ENCODE data around the gene STX3. TPM values are rescaled to one million over a fixed set of nuclear protein-coding genes. Genes with fewer than 3 reads are reported as not detected.

Gene STX3
- total RNA-seq, 1 donor from 2014 or later, result 52.4 TPM

- Mint-ChIP-seq H3K36me3 (no peaks in the 10 kb centered on the region), H3K27ac (no peak overlapping the region)
- DNase-seq (ENCODE audit: low spot score), result no peak
Measured at GRCh38 chr11:59785818-59786217, 30.6 kb downstream of the STX3 start.

DNA sequence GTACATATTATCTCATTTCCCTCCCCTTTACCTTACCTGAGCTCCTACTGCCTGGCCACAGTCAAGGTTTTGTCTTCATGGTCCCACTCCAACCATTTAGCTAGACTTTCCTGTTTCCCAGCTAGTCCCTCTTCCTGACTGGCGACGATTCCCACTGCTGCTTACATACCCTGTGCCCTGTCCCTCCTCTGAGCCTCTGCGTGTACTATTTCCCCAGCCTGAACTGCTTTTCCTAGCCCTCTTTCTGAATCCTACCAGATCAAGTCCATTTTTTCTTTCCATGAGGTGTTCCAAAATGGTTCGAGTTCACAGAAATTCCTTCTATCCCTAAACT is 32.0 kb downstream of the STX3 start:
- no peak for DNase-seq (ENCODE audit: low spot score)
- Histone ChIP-seq H3K36me3 (no peaks in the 10 kb centered on the region), H3K9ac (no peak overlapping the region), H4K20me1 (ENCODE audit: low read depth) (no peaks in the 10 kb centered on the region), H3K9me3 (ENCODE audit: low read depth) (no peaks in the 10 kb centered on the region), H2AFZ (replicated peaks) (no peak overlapping the region), H3K27me3 (no peaks in the 10 kb centered on the region), H3K4me1 (no peaks in the 10 kb centered on the region), H3K79me2 (ENCODE audit: low read depth) (no peaks in the 10 kb centered on the region), H3K27ac (no peak overlapping the region), H3K4me2 (no peak overlapping the region), H3K4me3 (no peak overlapping the region), H3F3A (ENCODE audit: low read depth) (no peaks in the 10 kb centered on the region)
- TF ChIP-seq, protein P1, sequence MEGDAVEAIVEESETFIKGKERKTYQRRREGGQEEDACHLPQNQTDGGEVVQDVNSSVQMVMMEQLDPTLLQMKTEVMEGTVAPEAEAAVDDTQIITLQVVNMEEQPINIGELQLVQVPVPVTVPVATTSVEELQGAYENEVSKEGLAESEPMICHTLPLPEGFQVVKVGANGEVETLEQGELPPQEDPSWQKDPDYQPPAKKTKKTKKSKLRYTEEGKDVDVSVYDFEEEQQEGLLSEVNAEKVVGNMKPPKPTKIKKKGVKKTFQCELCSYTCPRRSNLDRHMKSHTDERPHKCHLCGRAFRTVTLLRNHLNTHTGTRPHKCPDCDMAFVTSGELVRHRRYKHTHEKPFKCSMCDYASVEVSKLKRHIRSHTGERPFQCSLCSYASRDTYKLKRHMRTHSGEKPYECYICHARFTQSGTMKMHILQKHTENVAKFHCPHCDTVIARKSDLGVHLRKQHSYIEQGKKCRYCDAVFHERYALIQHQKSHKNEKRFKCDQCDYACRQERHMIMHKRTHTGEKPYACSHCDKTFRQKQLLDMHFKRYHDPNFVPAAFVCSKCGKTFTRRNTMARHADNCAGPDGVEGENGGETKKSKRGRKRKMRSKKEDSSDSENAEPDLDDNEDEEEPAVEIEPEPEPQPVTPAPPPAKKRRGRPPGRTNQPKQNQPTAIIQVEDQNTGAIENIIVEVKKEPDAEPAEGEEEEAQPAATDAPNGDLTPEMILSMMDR (IDR thresholded peaks at IDR 0.05), result no peak
- TF ChIP-seq EZH2 (IDR thresholded peaks at IDR 0.05), result no peak
- no peak for TF ChIP-seq EZH2phosphoT487 (IDR thresholded peaks at IDR 0.05)
- Mint-ChIP-seq H3K36me3 (no peaks in the 10 kb centered on the region), H3K27me3 (ENCODE audit: insufficient read depth, low read depth) (no peaks in the 10 kb centered on the region), H3K27ac (no peak overlapping the region), H3K4me3 (no peak overlapping the region), H3K4me1 (no peaks in the 10 kb centered on the region), H3K9me3 (peaks cover 3% of the 10 kb centered on the region)

More at GRCh38 chr11:59785818-59786217, 30.6 kb downstream of the STX3 start:
- no peaks in the 10 kb centered on the region for H3F3A ChIP-seq (ENCODE audit: low read depth)
- no peak overlapping the region for H3K27ac ChIP-seq
- H3K4me1 ChIP-seq, result no peaks in the 10 kb centered on the region
- no peaks in the 10 kb centered on the region for H3K4me1 Mint-ChIP-seq
- H3K9ac ChIP-seq, result no peak overlapping the region
- H3K4me2 ChIP-seq, result no peak overlapping the region
- H3K4me3 ChIP-seq, result no peak overlapping the region
- no peaks in the 10 kb centered on the region for H3K9me3 ChIP-seq (ENCODE audit: low read depth)
- H3K4me3 Mint-ChIP-seq, result no peak overlapping the region
- H3K27me3 ChIP-seq, result no peaks in the 10 kb centered on the region
- peaks cover 3% of the 10 kb centered on the region for H3K9me3 Mint-ChIP-seq
- H3K27me3 Mint-ChIP-seq (ENCODE audit: insufficient read depth, low read depth), result no peaks in the 10 kb centered on the region
- TF ChIP-seq, protein P1 (IDR thresholded peaks at IDR 0.05), result no peak
- TF ChIP-seq EZH2 (IDR thresholded peaks at IDR 0.05) (no peak), EZH2phosphoT487 (IDR thresholded peaks at IDR 0.05) (no peak)
- H3K79me2 ChIP-seq (ENCODE audit: low read depth), result no peaks in the 10 kb centered on the region
- no peaks in the 10 kb centered on the region for H4K20me1 ChIP-seq (ENCODE audit: low read depth)
- H3K36me3 ChIP-seq, result no peaks in the 10 kb centered on the region
- no peak overlapping the region for H2AFZ ChIP-seq (replicated peaks)

DNA sequence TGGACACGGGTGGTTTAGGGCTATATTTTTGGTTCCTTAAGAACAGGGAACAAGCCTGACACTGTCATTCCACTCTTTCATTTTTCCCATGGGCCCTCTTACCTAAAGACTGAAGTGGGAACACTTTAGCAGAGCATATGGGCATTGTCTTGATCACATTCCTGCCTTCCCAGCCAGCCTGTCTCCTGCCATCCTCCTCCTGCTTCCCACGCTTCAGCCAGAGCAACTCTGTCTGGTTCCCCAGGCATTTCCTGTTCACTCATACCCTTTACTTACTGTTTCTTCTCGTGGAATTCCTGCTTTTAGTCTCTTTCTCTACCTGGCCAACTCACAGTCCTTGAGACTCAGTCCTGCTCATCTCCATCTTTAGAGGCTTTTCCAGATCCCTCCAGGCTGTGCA is 32.6 kb downstream of the STX3 start:
- H3F3A ChIP-seq (ENCODE audit: low read depth), result no peaks in the 10 kb centered on the region
- TF ChIP-seq, protein P1 (IDR thresholded peaks at IDR 0.05), result no peak
- TF ChIP-seq EZH2phosphoT487 (IDR thresholded peaks at IDR 0.05) (no peak), EZH2 (IDR thresholded peaks at IDR 0.05) (no peak)
- no peak for DNase-seq (ENCODE audit: low spot score)
- H3K4me2 ChIP-seq, result no peak overlapping the region
- H3K27me3 Mint-ChIP-seq (ENCODE audit: insufficient read depth, low read depth), result peaks cover under 1% of the 10 kb centered on the region
- H3K4me3 Mint-ChIP-seq, result no peak overlapping the region
- H3K27me3 ChIP-seq, result no peaks in the 10 kb centered on the region
- no peak overlapping the region for H3K27ac ChIP-seq
- no peaks in the 10 kb centered on the region for H3K4me1 ChIP-seq
- H3K9me3 Mint-ChIP-seq, result peaks cover 3% of the 10 kb centered on the region
- no peaks in the 10 kb centered on the region for H3K36me3 Mint-ChIP-seq
- no peaks in the 10 kb centered on the region for H3K4me1 Mint-ChIP-seq
- no peaks in the 10 kb centered on the region for H3K9me3 ChIP-seq (ENCODE audit: low read depth)
- no peaks in the 10 kb centered on the region for H3K36me3 ChIP-seq
- no peaks in the 10 kb centered on the region for H3K79me2 ChIP-seq (ENCODE audit: low read depth)
- no peak overlapping the region for H3K27ac Mint-ChIP-seq
- no peak overlapping the region for H2AFZ ChIP-seq (replicated peaks)
- no peaks in the 10 kb centered on the region for H4K20me1 ChIP-seq (ENCODE audit: low read depth)
- no peak overlapping the region for H3K9ac ChIP-seq
- H3K4me3 ChIP-seq, result no peak overlapping the region

Data from neural progenitor cell (in vitro differentiated cells).